GM20000 (cell line): Measurements from ENCODE around the gene RPS6KB2.

ENCODE experiments used
- DNase-seq: peaks from one replicate; pipeline ENCODE4 v3.0.0; 2012; ENCODE audit warnings: low spot score
- CTCF ChIP-seq: IDR thresholded peaks from 2 replicates; pipeline ENCODE4 v1.5.1; 2012; ENCODE audit warnings: mild to moderate bottlenecking, control low read depth; ENCODE audit errors: extremely low read depth, missing control alignments

The RPS6KB2 gene

DNA sequence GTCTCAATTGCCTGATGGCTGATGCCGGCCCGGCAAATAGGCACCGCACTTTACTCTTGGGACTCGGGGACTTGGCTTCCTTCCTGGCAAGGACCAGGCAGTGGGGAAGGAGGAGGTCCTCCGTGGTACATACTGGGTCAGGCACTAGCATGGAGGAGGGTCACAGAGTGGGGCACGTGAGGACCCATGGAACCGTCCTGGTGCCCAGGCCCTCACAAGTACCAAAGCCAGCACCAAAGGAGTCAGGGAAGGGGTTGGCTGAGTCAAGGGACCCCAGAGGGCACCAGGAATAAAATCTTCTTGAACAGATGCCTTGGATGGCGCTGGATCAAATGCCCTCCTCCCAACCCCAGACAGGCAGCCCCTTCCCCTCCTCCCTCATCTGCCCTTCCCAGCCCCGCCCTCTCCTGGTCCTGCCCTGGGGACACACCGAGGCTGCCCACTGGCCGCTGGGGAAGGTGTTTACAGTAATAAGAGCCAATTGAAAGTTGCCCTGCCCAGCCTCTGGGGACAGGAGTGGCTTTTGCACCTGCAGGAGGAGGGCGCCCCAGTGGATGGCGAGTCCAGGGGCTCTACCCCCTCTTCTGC, 18.4 kb upstream of the RPS6KB2 start:
- DNase-seq = no peak
- TF ChIP-seq CTCF = no peak

DNA sequence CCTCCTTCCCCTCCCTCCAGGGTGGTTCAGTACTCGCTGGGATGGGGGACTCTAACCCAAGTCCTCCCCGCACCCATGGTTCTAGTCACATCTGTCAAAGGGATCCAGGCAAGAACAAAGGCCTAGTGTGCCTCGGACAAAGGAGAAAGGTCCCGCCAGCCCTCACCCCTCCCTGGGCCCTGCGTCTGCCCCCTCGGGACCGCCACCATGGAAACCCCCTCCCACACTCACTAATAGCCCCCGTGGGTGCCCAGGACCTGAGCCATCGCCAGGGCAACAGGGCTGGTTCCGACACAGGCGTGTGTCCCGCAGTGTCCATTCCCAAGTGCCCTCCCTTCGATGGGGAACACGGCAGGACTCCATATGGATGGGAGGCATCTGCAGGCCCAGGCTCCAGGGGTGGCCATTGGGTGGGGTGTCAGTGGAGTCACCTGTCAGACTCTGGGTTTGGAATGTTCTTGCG, 17.9 kb upstream of the RPS6KB2 start:
- no peak for TF ChIP-seq CTCF
- no peak for DNase-seq

- no peak for TF ChIP-seq CTCF
- no peak for DNase-seq
These were observed 17.1 kb upstream of the RPS6KB2 start for GRCh38 chr11:67410984-67411784.

DNA sequence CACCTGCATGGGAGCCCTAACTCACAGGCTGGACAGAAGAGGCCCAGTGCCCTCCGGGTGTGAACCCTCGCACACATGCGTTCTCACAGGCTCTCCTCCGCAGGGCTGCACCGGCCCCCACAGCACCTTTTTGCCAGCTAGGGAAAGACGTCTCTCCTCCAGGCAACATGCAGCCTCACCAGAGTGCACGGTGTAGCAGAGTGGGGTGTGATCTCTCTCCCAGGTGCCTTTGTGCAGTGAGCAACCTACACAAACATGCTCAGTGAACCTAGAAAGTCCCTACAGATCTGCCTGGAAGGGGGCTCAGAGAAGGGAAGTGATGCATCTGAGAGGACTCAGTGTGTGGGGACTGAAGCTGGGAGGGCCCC, 16.5 kb upstream of the RPS6KB2 start:
- no peak for TF ChIP-seq CTCF
- no peak for DNase-seq

GRCh38 chr11:67412495-67413179, 15.7 kb upstream of the RPS6KB2 start:
- no peak for DNase-seq
- no peak for TF ChIP-seq CTCF

DNA sequence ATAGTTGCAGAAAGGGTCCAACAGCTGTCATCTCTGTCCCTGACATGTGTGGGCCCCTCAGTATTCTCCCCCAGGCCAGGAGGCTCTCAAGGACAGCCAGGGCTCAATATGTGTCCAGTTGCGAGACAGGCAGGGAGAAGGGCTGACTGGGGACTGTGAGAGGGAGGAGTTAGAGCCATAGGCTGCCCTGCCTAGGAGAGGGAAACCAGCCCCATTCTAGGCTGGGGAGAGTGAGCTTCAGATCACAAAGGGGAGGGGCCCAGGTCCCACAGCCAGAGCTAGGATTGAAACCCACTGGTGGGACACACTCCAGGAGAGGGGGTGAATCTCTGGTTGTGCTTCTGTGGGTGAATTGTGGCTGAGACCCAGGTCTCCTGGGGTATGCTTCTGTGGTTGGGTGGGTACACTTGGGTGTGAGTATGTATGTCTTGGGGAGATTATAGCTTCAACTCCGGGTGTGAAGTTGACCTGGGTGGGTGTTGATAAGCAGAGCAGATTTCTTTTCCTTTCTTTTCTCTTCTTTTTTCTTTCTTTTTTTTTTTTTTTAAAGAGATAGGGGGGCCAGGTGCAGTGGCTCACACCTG, 14.9 kb upstream of the RPS6KB2 start:
- DNase-seq = no peak
- no peak for TF ChIP-seq CTCF
